B cell (primary cell): ENCODE results near the gene OR8A1.

ENCODE experiments used
- CTCF ChIP-seq: fragments of 200-600 bp; IDR thresholded peaks from one replicate; pipeline ENCODE4 v1.8.0; 2022; ENCODE audit warnings: antibody characterized with exemption, mild to moderate bottlenecking
- EZH2 ChIP-seq: IDR thresholded peaks from 2 replicates; pipeline ENCODE4 v1.6.1; 2012; ENCODE audit warnings: borderline replicate concordance, low read depth, mild to moderate bottlenecking, moderate library complexity, low read length; ENCODE audit not compliant: insufficient read depth, poor library complexity, severe bottlenecking

- TF ChIP-seq CTCF (no peak), EZH2 (no peak)
Measured at GRCh38 chr11:124536520-124536919, 33.3 kb upstream of the OR8A1 start.
